Vagina (tissue), 2 donors: ENCODE data around the gene PCDH1.

Experiments
- CTCF ChIP-seq, 3 experiments: fragments of 450-650 bp in 2 of 3; fragments of 200-600 bp in 1 of 3; sonication (generic) in 1 of 3; IDR thresholded peaks; one replicate each; pipeline ENCODE4 v1.5.1; 2017 to 2019; ENCODE audit warnings: antibody characterized with exemption in 3 of 3, mild to moderate bottlenecking in 2 of 3, moderate library complexity in 2 of 3
- POLR2A ChIP-seq, 2 donors: fragments of 450-650 bp; IDR thresholded peaks; one replicate each; pipeline ENCODE4 v1.6.1; 2017; ENCODE audit warnings: antibody characterized with exemption in 2 of 2, mild to moderate bottlenecking in 2 of 2, moderate library complexity in 2 of 2

DNA sequence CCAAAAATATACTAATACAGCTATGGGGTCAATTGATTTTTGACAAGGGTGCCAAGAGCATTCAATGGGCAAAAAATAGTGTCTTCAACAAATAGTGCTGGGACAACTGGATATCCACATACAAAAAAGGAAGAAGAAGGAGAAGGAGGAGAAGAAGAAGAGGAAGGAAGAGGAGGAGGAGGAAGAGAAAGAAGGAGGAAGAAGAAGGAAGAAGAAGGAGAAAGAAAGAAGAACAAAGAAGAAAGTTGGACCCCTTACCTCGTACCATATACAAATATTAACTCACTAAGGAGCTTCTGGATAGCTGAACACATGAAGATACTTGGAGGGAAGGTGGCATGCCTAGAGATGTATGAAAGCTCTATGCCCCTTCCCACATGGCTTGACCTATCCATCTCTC is 28.3 kb upstream of the PCDH1 start:
- TF ChIP-seq CTCF (IDR thresholded peaks at IDR 0.05) (no peak), POLR2A (IDR thresholded peaks at IDR 0.05) (no peak)
